Body of pancreas (tissue), 4 donors: ENCODE results near the gene KCNH1.

Source experiments
- CTCF ChIP-seq, 7 experiments: fragments of 450-650 bp in 4 of 7; fragments of 200-600 bp in 3 of 7; sonication (generic) in 3 of 7; IDR thresholded peaks; one replicate each; pipeline ENCODE4 v1.5.1; 2016 to 2019; ENCODE audit warnings: antibody characterized with exemption in 7 of 7
- POLR2A ChIP-seq, 3 donors: fragments of 450-650 bp; IDR thresholded peaks; one replicate each; pipeline ENCODE4 v1.6.1; 2016; ENCODE audit warnings: antibody characterized with exemption in 3 of 3, mild to moderate bottlenecking in 2 of 3

DNA sequence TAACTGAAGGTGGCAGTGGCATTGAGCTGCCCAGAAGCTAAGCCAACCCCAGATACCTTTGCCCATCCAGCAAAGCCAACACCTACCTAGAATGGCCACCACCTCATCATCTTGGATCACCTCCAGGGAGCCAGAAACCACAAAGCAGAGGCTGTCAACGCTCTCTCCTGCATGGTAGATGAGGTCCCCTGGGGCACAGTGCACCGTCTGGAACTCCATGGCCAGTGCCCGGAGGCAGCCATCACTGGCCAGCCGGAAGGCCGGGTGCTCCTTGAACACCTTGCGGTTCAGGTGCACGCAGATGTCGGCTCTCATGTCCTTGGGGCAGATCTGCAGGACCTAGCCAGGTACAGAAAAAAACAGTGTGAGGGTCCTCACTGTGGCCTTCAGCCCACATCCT, 336.5 kb downstream of the KCNH1 start:
- no peak for TF ChIP-seq CTCF (IDR thresholded peaks at IDR 0.05)
- TF ChIP-seq POLR2A (IDR thresholded peaks at IDR 0.05), result no peak
